SK-N-SH (cell line): ENCODE data around the gene NPPB. TPM values are rescaled to one million over a fixed set of nuclear protein-coding genes. Genes with fewer than 3 reads are reported as not detected.

Experiments used
- CTCF ChIA-PET: fragments of 300-600, 350-600 bp; formaldehyde crosslinking; extraction: SDS; loops from one replicate; lab custom pipeline; 2021; lab: Yijun Ruan, JAX
- POLR2A ChIA-PET: fragments of 350-600 bp; sonication (Branson Sonifier 250); formaldehyde crosslinking; extraction: SDS; loops from one replicate; lab custom pipeline; 2020; ENCODE audit warnings: antibody characterized with exemption, inconsistent platforms; lab: Yijun Ruan, JAX
- DNase-seq: peaks from one replicate; pipeline ENCODE4 v3.0.0; 2012
- H2AFZ ChIP-seq: fragments of 200-600 bp; sonication (generic); 2 replicates; pipeline ENCODE4 v1.8.1; 2016; ENCODE audit warnings: antibody characterized with exemption, mild to moderate bottlenecking, low read depth
- H3F3A ChIP-seq: fragments of 200-600 bp; sonication (generic); replicated peaks from 2 replicates; pipeline ENCODE3; 2016; ENCODE audit warnings: antibody characterized with exemption, mild to moderate bottlenecking; ENCODE audit not compliant: insufficient read depth
- H3K27ac ChIP-seq, 2 experiments: fragments of 200-500 bp in 1 of 2; fragments of 200-600 bp in 1 of 2; sonication (Bioruptor generic) in 1 of 2; sonication (generic), shearing (Covaris generic) in 1 of 2; 2 replicates each; pipeline versions ENCODE4 v1.5.1 to v1.6.1; 2014 to 2016; ENCODE audit warnings: low read depth in 2 of 2, inconsistent platforms in 1 of 2, low read length in 1 of 2, mild to moderate bottlenecking in 1 of 2, mixed read lengths in 1 of 2
- H3K27me3 ChIP-seq: fragments of 200-600 bp; sonication (generic), shearing (Covaris generic); 2 replicates; pipeline ENCODE4 v1.6.1; 2016; ENCODE audit warnings: mixed run types; ENCODE audit not compliant: insufficient read depth
- H3K36me3 ChIP-seq, 2 experiments: fragments of 200-500 bp in 1 of 2; fragments of 200-600 bp in 1 of 2; sonication (Bioruptor generic) in 1 of 2; sonication (generic) in 1 of 2; replicated peaks in 1 of 2; 2 replicates each; pipeline versions ENCODE3 to v1.5.1; 2014 to 2016; ENCODE audit warnings: low read length in 1 of 2, mild to moderate bottlenecking in 1 of 2; ENCODE audit not compliant: insufficient read depth in 2 of 2, control insufficient read depth in 1 of 2
- H3K4me1 ChIP-seq, 2 experiments: fragments of 200-500 bp in 1 of 2; fragments of 200-600 bp in 1 of 2; sonication (Bioruptor generic) in 1 of 2; sonication (generic), shearing (Covaris generic) in 1 of 2; 2 replicates each; pipeline versions ENCODE4 v1.5.1 to v1.6.1; 2014 to 2016; ENCODE audit warnings: low read depth in 1 of 2, low read length in 1 of 2, mixed run types in 1 of 2; ENCODE audit not compliant: insufficient read depth in 2 of 2, control insufficient read depth in 1 of 2
- H3K4me2 ChIP-seq: fragments of 200-600 bp; sonication (generic), shearing (Covaris generic); 2 replicates; pipeline ENCODE4 v1.6.1; 2017; ENCODE audit warnings: mixed run types
- H3K4me3 ChIP-seq, 2 experiments: fragments of 200-500 bp in 1 of 2; fragments of 200-600 bp in 1 of 2; sonication (Bioruptor generic) in 1 of 2; sonication (generic), shearing (Covaris generic) in 1 of 2; 2 replicates each; pipeline versions ENCODE4 v1.5.1 to v1.8.1; 2014 to 2016; ENCODE audit warnings: low read depth in 2 of 2, inconsistent platforms in 1 of 2, low read length in 1 of 2, mild to moderate bottlenecking in 1 of 2, mixed read lengths in 1 of 2, moderate library complexity in 1 of 2
- H3K79me2 ChIP-seq: fragments of 200-600 bp; sonication (generic); 2 replicates; pipeline ENCODE4 v1.8.1; 2017; ENCODE audit warnings: mild to moderate bottlenecking; ENCODE audit not compliant: insufficient read depth
- H3K9ac ChIP-seq: fragments of 200-600 bp; sonication (generic); 2 replicates; pipeline ENCODE4 v1.6.1; 2017; ENCODE audit warnings: mixed run types
- H3K9me2 ChIP-seq: fragments of 200-600 bp; sonication (generic); 2 replicates; pipeline ENCODE4 v1.6.1; 2017; ENCODE audit warnings: mixed run types
- H3K9me3 ChIP-seq: fragments of 200-600 bp; sonication (generic); 2 replicates; pipeline ENCODE4 v1.6.1; 2017; ENCODE audit warnings: mixed run types, mild to moderate bottlenecking, moderate library complexity
- H4K20me1 ChIP-seq: fragments of 200-600 bp; sonication (generic); 2 replicates; pipeline ENCODE4 v1.6.1; 2017; ENCODE audit warnings: mild to moderate bottlenecking, mixed run types; ENCODE audit not compliant: insufficient read depth
- CHD2 ChIP-seq: fragments of 150-350 bp; IDR thresholded peaks from 2 replicates; pipeline ENCODE4 v1.6.1; 2018; ENCODE audit warnings: low read length; ENCODE audit not compliant: partially characterized antibody
- CTCF ChIP-seq: fragments of 200-600 bp; sonication (generic); IDR thresholded peaks from 2 replicates; pipeline ENCODE4 v1.6.1; 2017; ENCODE audit warnings: antibody characterized with exemption, mild to moderate bottlenecking, moderate library complexity
- EZH2phosphoT487 ChIP-seq: fragments of 200-600 bp; sonication (generic); IDR thresholded peaks from 2 replicates; pipeline ENCODE4 v1.6.1; 2017; ENCODE audit warnings: low read depth, mixed run types, mild to moderate bottlenecking, antibody characterized with exemption, moderate library complexity, borderline replicate concordance
- FOXM1 ChIP-seq: IDR thresholded peaks from 2 replicates; pipeline ENCODE4 v1.4.0; 2012; ENCODE audit warnings: low read depth, mild to moderate bottlenecking
- GABPA ChIP-seq: IDR thresholded peaks from 2 replicates; pipeline ENCODE4 v1.4.0; 2012; ENCODE audit warnings: low read depth, mild to moderate bottlenecking
- PBX3 ChIP-seq: IDR thresholded peaks from 2 replicates; pipeline ENCODE4; 2012
- POLR2AphosphoS5 ChIP-seq: IDR thresholded peaks from 2 replicates; pipeline ENCODE4 v1.6.1; 2012; ENCODE audit warnings: low read depth, low read length
- SIN3A ChIP-seq: IDR thresholded peaks from 2 replicates; pipeline ENCODE4 v1.6.1; 2012; ENCODE audit warnings: low read depth, mild to moderate bottlenecking, low read length, moderate library complexity, borderline replicate concordance
- SMC3 ChIP-seq: IDR thresholded peaks from 2 replicates; pipeline ENCODE4 v1.6.1; 2012; ENCODE audit warnings: low read depth, low read length, improper control_type of control experiment
- TAF1 ChIP-seq: IDR thresholded peaks from 2 replicates; pipeline ENCODE4 v1.6.1; 2012; ENCODE audit warnings: low read depth, mild to moderate bottlenecking, low read length, moderate library complexity, borderline replicate concordance
- TCF12 ChIP-seq: IDR thresholded peaks from 2 replicates; pipeline ENCODE4 v1.4.0; 2012
- TEAD4 ChIP-seq: IDR thresholded peaks from 2 replicates; pipeline ENCODE4 v1.4.0; 2012; ENCODE audit warnings: mild to moderate bottlenecking, borderline replicate concordance; ENCODE audit not compliant: insufficient read depth
- ZBTB33 ChIP-seq: IDR thresholded peaks from 2 replicates; pipeline ENCODE4 v1.4.0; 2012; ENCODE audit warnings: low read depth, borderline replicate concordance
- WGBS: methylation state at CpG from one replicate; pipeline ENCODE4 v1.1.6; 2017; ENCODE audit warnings: low lambda C conversion rate; 5-methylcytosine and 5-hydroxymethylcytosine counted together
- polyA plus RNA-seq, 3 experiments: library from polyadenylated mRNA; depleted of rRNA; stranded (reverse); fragments of >200 nt; gene quantifications; 2 replicates each; pipeline ENCODE4 v1.2.3, GENCODE V29; 2012
- TF ChIP-seq, protein P1 (sequence below): IDR thresholded peaks from 2 replicates; pipeline ENCODE4 v1.6.1; 2012; ENCODE audit warnings: mild to moderate bottlenecking, low read depth, low read length, moderate library complexity
- TF ChIP-seq, protein P2 (sequence below): fragments of 150-350 bp; IDR thresholded peaks from 2 replicates; pipeline ENCODE4 v1.6.1; 2016; ENCODE audit warnings: mild to moderate bottlenecking, low read depth, low read length

The NPPB gene
- polyA plus RNA-seq, 1 of the 3 experiments (the other 2 are of a cell fraction) = 0.85 TPM

GRCh38 chr1:11858968-11859871 is 475 bp upstream of the NPPB start:
- H3K9me3 ChIP-seq = no peaks in the 10 kb centered on the region
- POLR2A ChIA-PET = no interaction called here
- no peaks in the 10 kb centered on the region for H4K20me1 ChIP-seq
- H3K4me1 ChIP-seq = peaks cover 0 to 11% of the 10 kb centered on the region in 2 experiments; a peak in 1 of 4 replicates
- 22% methylated on average over 23 of the region's 53 CpGs for WGBS
- H3K36me3 ChIP-seq = no peaks in the 10 kb centered on the region
- H3K27me3 ChIP-seq = peaks cover 5% of the 10 kb centered on the region; the same call in 1 of the 2 replicates
- peak overlapping the region in 1 of 2 experiments; percentile 12; a peak in 1 of 4 replicates for H3K4me3 ChIP-seq
- H3K4me2 ChIP-seq = peak overlapping the region; percentile 24; the same call in 1 of the 2 replicates
- no peak for TF ChIP-seq POLR2AphosphoS5
- no peak for TF ChIP-seq SIN3A
- TF ChIP-seq CHD2 = no peak
- peak; percentile 39 for TF ChIP-seq CTCF
- no peak for TF ChIP-seq PBX3
- TF ChIP-seq TEAD4 = no peak
- no peak for TF ChIP-seq TAF1
- TF ChIP-seq EZH2phosphoT487 = no peak
- no peak for TF ChIP-seq SMC3
- TF ChIP-seq, protein P1, sequence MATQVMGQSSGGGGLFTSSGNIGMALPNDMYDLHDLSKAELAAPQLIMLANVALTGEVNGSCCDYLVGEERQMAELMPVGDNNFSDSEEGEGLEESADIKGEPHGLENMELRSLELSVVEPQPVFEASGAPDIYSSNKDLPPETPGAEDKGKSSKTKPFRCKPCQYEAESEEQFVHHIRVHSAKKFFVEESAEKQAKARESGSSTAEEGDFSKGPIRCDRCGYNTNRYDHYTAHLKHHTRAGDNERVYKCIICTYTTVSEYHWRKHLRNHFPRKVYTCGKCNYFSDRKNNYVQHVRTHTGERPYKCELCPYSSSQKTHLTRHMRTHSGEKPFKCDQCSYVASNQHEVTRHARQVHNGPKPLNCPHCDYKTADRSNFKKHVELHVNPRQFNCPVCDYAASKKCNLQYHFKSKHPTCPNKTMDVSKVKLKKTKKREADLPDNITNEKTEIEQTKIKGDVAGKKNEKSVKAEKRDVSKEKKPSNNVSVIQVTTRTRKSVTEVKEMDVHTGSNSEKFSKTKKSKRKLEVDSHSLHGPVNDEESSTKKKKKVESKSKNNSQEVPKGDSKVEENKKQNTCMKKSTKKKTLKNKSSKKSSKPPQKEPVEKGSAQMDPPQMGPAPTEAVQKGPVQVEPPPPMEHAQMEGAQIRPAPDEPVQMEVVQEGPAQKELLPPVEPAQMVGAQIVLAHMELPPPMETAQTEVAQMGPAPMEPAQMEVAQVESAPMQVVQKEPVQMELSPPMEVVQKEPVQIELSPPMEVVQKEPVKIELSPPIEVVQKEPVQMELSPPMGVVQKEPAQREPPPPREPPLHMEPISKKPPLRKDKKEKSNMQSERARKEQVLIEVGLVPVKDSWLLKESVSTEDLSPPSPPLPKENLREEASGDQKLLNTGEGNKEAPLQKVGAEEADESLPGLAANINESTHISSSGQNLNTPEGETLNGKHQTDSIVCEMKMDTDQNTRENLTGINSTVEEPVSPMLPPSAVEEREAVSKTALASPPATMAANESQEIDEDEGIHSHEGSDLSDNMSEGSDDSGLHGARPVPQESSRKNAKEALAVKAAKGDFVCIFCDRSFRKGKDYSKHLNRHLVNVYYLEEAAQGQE = peak; percentile 99
- TF ChIP-seq, protein P2, sequence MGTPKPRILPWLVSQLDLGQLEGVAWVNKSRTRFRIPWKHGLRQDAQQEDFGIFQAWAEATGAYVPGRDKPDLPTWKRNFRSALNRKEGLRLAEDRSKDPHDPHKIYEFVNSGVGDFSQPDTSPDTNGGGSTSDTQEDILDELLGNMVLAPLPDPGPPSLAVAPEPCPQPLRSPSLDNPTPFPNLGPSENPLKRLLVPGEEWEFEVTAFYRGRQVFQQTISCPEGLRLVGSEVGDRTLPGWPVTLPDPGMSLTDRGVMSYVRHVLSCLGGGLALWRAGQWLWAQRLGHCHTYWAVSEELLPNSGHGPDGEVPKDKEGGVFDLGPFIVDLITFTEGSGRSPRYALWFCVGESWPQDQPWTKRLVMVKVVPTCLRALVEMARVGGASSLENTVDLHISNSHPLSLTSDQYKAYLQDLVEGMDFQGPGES = no peak
- TF ChIP-seq ZBTB33 = no peak
- no peak for TF ChIP-seq TCF12
- no peak for TF ChIP-seq FOXM1
- TF ChIP-seq GABPA = no peak
- TF ChIP-seq, all 33 proteins: peak for 2
- DNase-seq = no peak
- no peak overlapping the region for H3K9ac ChIP-seq
- CTCF ChIA-PET = interaction anchor here (2.2 kb wide), 1 partner anchor 34 kb away, joined by 5 read pairs; no protein-coding TSS in a partner anchor
- H2AFZ ChIP-seq = no peak overlapping the region
- no peaks in the 10 kb centered on the region for H3F3A ChIP-seq
- no peak overlapping the region for H3K27ac ChIP-seq
- H3K9me2 ChIP-seq = no peaks in the 10 kb centered on the region
- no peaks in the 10 kb centered on the region for H3K79me2 ChIP-seq
